ENCODE data around the gene PACS2. TPM values are rescaled to one million over a fixed set of nuclear protein-coding genes. Genes with fewer than 3 reads are reported as not detected.

PACS2 gene
- total RNA-seq, 2 donors from 2014 or later = 117 to 121 TPM

DNA sequence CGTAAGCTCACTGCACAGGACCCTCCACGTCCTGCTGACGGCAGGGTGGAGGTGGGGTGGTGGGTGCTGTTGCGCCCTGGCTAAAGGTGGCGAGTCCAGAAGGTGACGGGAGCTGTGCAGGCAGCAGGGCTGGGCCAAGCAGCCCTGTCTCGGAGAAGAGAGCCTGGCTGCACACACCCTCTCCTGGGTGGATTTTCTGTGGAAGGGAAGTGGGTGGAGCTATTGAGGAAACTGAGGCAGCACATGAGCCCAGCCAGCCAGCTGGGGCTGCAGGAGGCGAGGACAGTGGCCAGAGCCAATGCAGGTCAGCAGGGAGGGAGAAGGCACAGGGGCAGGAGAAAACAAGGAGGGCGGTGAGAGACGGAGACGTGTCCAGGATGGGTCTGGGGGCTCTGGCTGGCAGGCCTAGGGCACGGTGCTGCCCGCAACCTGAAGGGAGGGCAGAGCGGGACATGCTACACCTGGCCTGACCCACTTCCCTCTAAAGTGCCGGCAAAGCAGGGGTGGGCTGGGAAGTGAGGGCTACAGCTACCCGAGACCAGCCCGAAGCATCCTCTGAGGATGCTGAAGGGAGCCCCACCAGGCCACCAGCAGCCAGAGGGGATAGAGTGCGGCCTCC, 45.7 kb upstream of the PACS2 start:
- WGBS, 2 experiments (ENCODE audit: insufficient coverage in 1 of 2, insufficient read length in 1 of 2) = 91 to 98% methylated on average over 14 to 18 of the region's 18 CpGs
- Histone ChIP-seq H3K27ac (ENCODE audit: low read depth, low read length) (no peak overlapping the region), H3K4me1 (ENCODE audit: control insufficient read depth, insufficient read depth, low read length) (no peaks in the 10 kb centered on the region), H3K4me3 (ENCODE audit: low read length) (no peak overlapping the region), H3K9me3 (ENCODE audit: control insufficient read depth, low read length) (no peaks in the 10 kb centered on the region), H3K36me3 (ENCODE audit: control insufficient read depth, insufficient read depth, low read length) (no peaks in the 10 kb centered on the region), H3K9ac (ENCODE audit: extremely low read depth, low read length, poor library complexity, severe bottlenecking) (no peak overlapping the region), H3K27me3 (ENCODE audit: control insufficient read depth, insufficient read depth, low read length, poor library complexity, severe bottlenecking) (no peaks in the 10 kb centered on the region)
- no peak for TF ChIP-seq CTCF (conservative IDR thresholded peaks at IDR 0.05)
- no peak overlapping the region for H3K4me3 Mint-ChIP-seq
- H3K27ac Mint-ChIP-seq = peak overlapping the region; percentile 81
- no peaks in the 10 kb centered on the region for H3K27me3 Mint-ChIP-seq (ENCODE audit: insufficient read depth)
- no peaks in the 10 kb centered on the region for H3K4me1 Mint-ChIP-seq
- H3K9me3 Mint-ChIP-seq = no peaks in the 10 kb centered on the region
- DNase-seq = no peak
- peaks cover 6% of the 10 kb centered on the region for H3K36me3 Mint-ChIP-seq (ENCODE audit: low read depth)

GRCh38 chr14:105269405-105269804, 45.1 kb upstream of the PACS2 start:
- Mint-ChIP-seq H3K36me3 (ENCODE audit: low read depth) (peaks cover 3% of the 10 kb centered on the region), H3K27ac (no peak overlapping the region), H3K27me3 (ENCODE audit: insufficient read depth) (no peaks in the 10 kb centered on the region), H3K9me3 (no peaks in the 10 kb centered on the region), H3K4me1 (no peaks in the 10 kb centered on the region), H3K4me3 (no peak overlapping the region)
- Histone ChIP-seq H3K27ac (ENCODE audit: low read depth, low read length) (no peak overlapping the region), H3K4me3 (ENCODE audit: low read length) (no peak overlapping the region), H3K4me1 (ENCODE audit: control insufficient read depth, insufficient read depth, low read length) (no peaks in the 10 kb centered on the region), H3K36me3 (ENCODE audit: control insufficient read depth, insufficient read depth, low read length) (no peaks in the 10 kb centered on the region), H3K27me3 (ENCODE audit: control insufficient read depth, insufficient read depth, low read length, poor library complexity, severe bottlenecking) (no peaks in the 10 kb centered on the region), H3K9me3 (ENCODE audit: control insufficient read depth, low read length) (no peaks in the 10 kb centered on the region), H3K9ac (ENCODE audit: extremely low read depth, low read length, poor library complexity, severe bottlenecking) (no peak overlapping the region)
- 94 to 95% methylated on average over 6 to 11 of the region's 11 CpGs for WGBS, 2 experiments (ENCODE audit: insufficient coverage in 1 of 2, insufficient read length in 1 of 2)
- no peak for TF ChIP-seq CTCF (conservative IDR thresholded peaks at IDR 0.05)
- no peak for DNase-seq

GRCh38 chr14:105271224-105271890, 43.2 kb upstream of the PACS2 start:
- H3K4me3 Mint-ChIP-seq = no peak overlapping the region
- WGBS, 2 experiments (ENCODE audit: insufficient coverage in 1 of 2, insufficient read length in 1 of 2) = 95% methylated on average over 15 to 21 of the region's 22 CpGs
- H3K27ac Mint-ChIP-seq = no peak overlapping the region
- no peaks in the 10 kb centered on the region for H3K36me3 Mint-ChIP-seq (ENCODE audit: low read depth)
- no peak overlapping the region for H3K9ac ChIP-seq (ENCODE audit: extremely low read depth, low read length, poor library complexity, severe bottlenecking)
- H3K4me3 ChIP-seq (ENCODE audit: low read length) = no peak overlapping the region
- no peaks in the 10 kb centered on the region for H3K9me3 ChIP-seq (ENCODE audit: control insufficient read depth, low read length)
- H3K9me3 Mint-ChIP-seq = no peaks in the 10 kb centered on the region
- no peaks in the 10 kb centered on the region for H3K36me3 ChIP-seq (ENCODE audit: control insufficient read depth, insufficient read depth, low read length)
- H3K27me3 ChIP-seq (ENCODE audit: control insufficient read depth, insufficient read depth, low read length, poor library complexity, severe bottlenecking) = no peaks in the 10 kb centered on the region
- H3K4me1 ChIP-seq (ENCODE audit: control insufficient read depth, insufficient read depth, low read length) = no peaks in the 10 kb centered on the region
- H3K4me1 Mint-ChIP-seq = no peaks in the 10 kb centered on the region
- TF ChIP-seq CTCF (conservative IDR thresholded peaks at IDR 0.05) = no peak
- H3K27me3 Mint-ChIP-seq (ENCODE audit: insufficient read depth) = no peaks in the 10 kb centered on the region
- no peak for DNase-seq
- H3K27ac ChIP-seq (ENCODE audit: low read depth, low read length) = no peak overlapping the region
